Kidney (tissue), 14 donors: ENCODE measurements around the gene GRIA3. TPM values are rescaled to one million over a fixed set of nuclear protein-coding genes. Genes with fewer than 3 reads are reported as not detected.
A peak's percentile ranks its signal among the peaks of the same experiment; 100 is the strongest.

Source experiments
- DNase-seq, 5 donors: peaks; one replicate each; pipeline ENCODE4 v3.0.0-alpha.2; 2013 to 2020
- FAIRE-seq: peaks from 2 replicates; lab custom pipeline; 2012; peaks lifted over from hg19 to GRCh38; lab: Jason Lieb, UNC
- H3K27ac ChIP-seq, 2 donors: one replicate each; pipeline ENCODE4 v1.7.0; 2013; ENCODE audit warnings: low read depth in 2 of 2, low read length in 2 of 2, inconsistent platforms in 1 of 2
- H3K27me3 ChIP-seq: one replicate; pipeline ENCODE4 v1.7.1; 2013; ENCODE audit warnings: low read length, inconsistent platforms; ENCODE audit not compliant: control insufficient read depth, insufficient read depth
- H3K36me3 ChIP-seq, 3 donors: one replicate each; pipeline versions ENCODE4 v1.7.0 to v1.7.1; 2013; ENCODE audit warnings: low read length in 3 of 3, control low read depth in 1 of 3, inconsistent platforms in 1 of 3; ENCODE audit not compliant: insufficient read depth in 3 of 3, control insufficient read depth in 2 of 3
- H3K4me1 ChIP-seq, 3 donors: one replicate each; pipeline versions ENCODE4 v1.7.0 to v1.7.1; 2013; ENCODE audit warnings: low read length in 3 of 3, inconsistent platforms in 1 of 3, low read depth in 1 of 3; ENCODE audit not compliant: control insufficient read depth in 2 of 3, insufficient read depth in 2 of 3
- H3K4me3 ChIP-seq, 3 donors: one replicate each; pipeline versions ENCODE4 v1.7.0 to v1.8.1; 2013; ENCODE audit warnings: low read length in 3 of 3, control low read depth in 1 of 3, inconsistent platforms in 1 of 3
- H3K9ac ChIP-seq, 3 donors: one replicate each; pipeline versions ENCODE4 v1.7.0 to v1.7.1; 2013; ENCODE audit warnings: low read length in 3 of 3, control low read depth in 1 of 3, inconsistent platforms in 1 of 3
- H3K9me3 ChIP-seq, 3 donors: one replicate each; pipeline versions ENCODE4 v1.7.0 to v1.7.1; 2013; ENCODE audit warnings: low read length in 3 of 3, control low read depth in 1 of 3, inconsistent platforms in 1 of 3; ENCODE audit not compliant: control insufficient read depth in 2 of 3, insufficient read depth in 1 of 3
- intact Hi-C: fragments of 100-400 bp; cut with DNase I; formaldehyde crosslinking; loops from one replicate; pipeline ENCODE4 v1.11.1; 2022
- polyA plus RNA-seq: library from polyadenylated mRNA; stranded (reverse); fragments of 350-450 nt; fragmentation: Illumina TruSeq; extraction: RNeasy Lipid Tissue Mini Kit (QIAGEN cat#74804); gene quantifications from one replicate; pipeline ENCODE4 v1.2.3, GENCODE V29; 2014; ENCODE audit warnings: low read depth, low replicate concordance; ENCODE audit not compliant: insufficient read depth
- total RNA-seq: library from RNA; stranded (reverse); fragmentation: NEBNext Ultra II Directional; extraction: Animal tissue kit (Norgen Biotek cat#: 25700); gene quantifications from one replicate; pipeline ENCODE4 v1.2.1, GENCODE V29; 2021
- TF ChIP-seq, protein P1 (sequence below): IDR thresholded peaks from 3 replicates; pipeline ENCODE4 v1.5.1; 2012; ENCODE audit warnings: mild to moderate bottlenecking, moderate library complexity, borderline replicate concordance; ENCODE audit not compliant: insufficient read depth; ENCODE audit errors: extremely low read depth
- donor health status: control.
- donor health status: control.
- donor health status: control.
- donor health status: control.
- donor health status: control.
- donor health status: DM: yes; HTN: yes; CAD: no.
- donor health status: Normal renal cell carcinoma (clear cell type).

Gene GRIA3
- total and polyA plus RNA-seq, 2 donors from 2014 or later: 1.4 to 5.8 TPM

DNA sequence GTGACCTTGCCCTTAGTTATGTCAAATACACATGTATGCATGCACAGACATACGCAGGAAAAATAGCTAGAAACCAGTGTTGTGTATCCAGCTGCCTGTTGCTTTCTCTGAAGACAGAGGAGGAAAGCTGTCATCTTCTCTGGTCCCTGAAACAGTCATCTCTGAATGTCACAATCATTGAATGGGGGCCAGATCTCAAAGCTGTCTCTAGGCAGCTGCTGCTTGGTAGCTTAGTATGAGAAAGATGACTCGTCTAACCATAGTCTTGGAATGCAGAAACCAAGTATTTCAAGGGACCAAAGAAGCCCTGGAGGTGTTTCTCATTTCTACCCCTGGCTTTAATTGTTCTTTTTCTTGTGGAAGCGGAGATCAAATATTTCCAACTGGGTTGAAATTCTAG, 4.0 kb downstream of the GRIA3 start:
- H3K36me3 ChIP-seq: no peaks in the 10 kb centered on the region
- no peaks in the 10 kb centered on the region for H3K9me3 ChIP-seq
- peaks cover 6% of the 10 kb centered on the region for H3K27me3 ChIP-seq
- FAIRE-seq: no peak
- H3K4me1 ChIP-seq: no peaks in the 10 kb centered on the region
- intact Hi-C loops: no loop called here
- no peak overlapping the region for H3K9ac ChIP-seq
- DNase-seq: no peak
- no peak overlapping the region for H3K27ac ChIP-seq
- no peak overlapping the region for H3K4me3 ChIP-seq
- TF ChIP-seq, protein P1, sequence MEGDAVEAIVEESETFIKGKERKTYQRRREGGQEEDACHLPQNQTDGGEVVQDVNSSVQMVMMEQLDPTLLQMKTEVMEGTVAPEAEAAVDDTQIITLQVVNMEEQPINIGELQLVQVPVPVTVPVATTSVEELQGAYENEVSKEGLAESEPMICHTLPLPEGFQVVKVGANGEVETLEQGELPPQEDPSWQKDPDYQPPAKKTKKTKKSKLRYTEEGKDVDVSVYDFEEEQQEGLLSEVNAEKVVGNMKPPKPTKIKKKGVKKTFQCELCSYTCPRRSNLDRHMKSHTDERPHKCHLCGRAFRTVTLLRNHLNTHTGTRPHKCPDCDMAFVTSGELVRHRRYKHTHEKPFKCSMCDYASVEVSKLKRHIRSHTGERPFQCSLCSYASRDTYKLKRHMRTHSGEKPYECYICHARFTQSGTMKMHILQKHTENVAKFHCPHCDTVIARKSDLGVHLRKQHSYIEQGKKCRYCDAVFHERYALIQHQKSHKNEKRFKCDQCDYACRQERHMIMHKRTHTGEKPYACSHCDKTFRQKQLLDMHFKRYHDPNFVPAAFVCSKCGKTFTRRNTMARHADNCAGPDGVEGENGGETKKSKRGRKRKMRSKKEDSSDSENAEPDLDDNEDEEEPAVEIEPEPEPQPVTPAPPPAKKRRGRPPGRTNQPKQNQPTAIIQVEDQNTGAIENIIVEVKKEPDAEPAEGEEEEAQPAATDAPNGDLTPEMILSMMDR: no peak

DNA sequence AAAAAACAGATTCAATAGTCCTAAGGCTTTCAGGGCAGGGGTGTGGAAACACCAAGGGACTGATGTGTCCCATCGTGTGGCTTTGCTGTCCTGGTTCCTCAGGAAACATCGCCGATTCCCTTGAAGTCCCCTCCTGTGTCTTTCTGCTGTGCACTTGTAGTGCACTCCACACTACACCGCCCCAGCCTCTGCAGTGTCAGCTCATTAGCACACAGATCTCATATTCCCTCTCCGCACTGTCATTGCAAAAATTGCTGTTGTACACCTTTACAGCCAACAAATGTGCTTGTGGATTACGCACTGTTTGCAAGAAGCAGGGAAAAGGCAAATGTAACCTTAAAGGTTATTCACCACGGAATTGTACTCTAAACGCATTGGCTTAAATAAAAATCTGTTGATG, 5.3 kb downstream of the GRIA3 start:
- no peak overlapping the region for H3K4me3 ChIP-seq
- no peak overlapping the region for H3K9ac ChIP-seq
- H3K27ac ChIP-seq: no peak overlapping the region
- peaks cover 6% of the 10 kb centered on the region for H3K27me3 ChIP-seq
- TF ChIP-seq, protein P1: no peak
- DNase-seq (no peak), FAIRE-seq (no peak)
- H3K36me3 ChIP-seq: no peaks in the 10 kb centered on the region
- intact Hi-C loops: no loop called here
- no peaks in the 10 kb centered on the region for H3K9me3 ChIP-seq
- H3K4me1 ChIP-seq: peaks cover 0 to 5% (median 0%) of the 10 kb centered on the region in 3 donors

DNA sequence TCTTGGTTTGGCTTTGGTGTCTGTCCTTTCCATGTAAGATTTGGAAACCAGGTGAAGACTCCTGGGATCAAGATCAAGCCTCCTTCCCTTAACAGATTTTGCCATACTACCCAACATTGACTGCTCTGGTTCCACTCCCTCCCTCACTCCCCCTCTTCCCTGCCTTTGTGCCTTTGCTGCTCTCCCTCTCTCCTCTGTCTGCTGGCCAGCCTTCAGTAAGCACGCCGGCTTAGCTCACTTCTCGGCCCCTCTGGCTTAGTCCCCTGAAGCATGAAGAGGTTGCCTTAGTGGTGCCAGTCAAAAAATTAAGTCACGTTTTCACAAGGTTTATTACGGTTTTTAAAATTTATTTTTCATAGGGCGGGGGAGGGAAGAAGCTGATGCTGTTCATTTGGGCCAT, 6.0 kb downstream of the GRIA3 start:
- H3K4me1 ChIP-seq: peaks cover 0 to 5% (median 1%) of the 10 kb centered on the region in 3 donors
- FAIRE-seq (no peak), DNase-seq (peak in 3 of 5 donors; percentile 19 to 31 (median 22))
- intact Hi-C loops: no loop called here
- TF ChIP-seq, protein P1: no peak
- H3K27me3 ChIP-seq: peaks cover 6% of the 10 kb centered on the region
- H3K9me3 ChIP-seq: no peaks in the 10 kb centered on the region
- no peak overlapping the region for H3K27ac ChIP-seq
- no peak overlapping the region for H3K9ac ChIP-seq
- H3K36me3 ChIP-seq: no peaks in the 10 kb centered on the region
- H3K4me3 ChIP-seq: no peak overlapping the region

DNA sequence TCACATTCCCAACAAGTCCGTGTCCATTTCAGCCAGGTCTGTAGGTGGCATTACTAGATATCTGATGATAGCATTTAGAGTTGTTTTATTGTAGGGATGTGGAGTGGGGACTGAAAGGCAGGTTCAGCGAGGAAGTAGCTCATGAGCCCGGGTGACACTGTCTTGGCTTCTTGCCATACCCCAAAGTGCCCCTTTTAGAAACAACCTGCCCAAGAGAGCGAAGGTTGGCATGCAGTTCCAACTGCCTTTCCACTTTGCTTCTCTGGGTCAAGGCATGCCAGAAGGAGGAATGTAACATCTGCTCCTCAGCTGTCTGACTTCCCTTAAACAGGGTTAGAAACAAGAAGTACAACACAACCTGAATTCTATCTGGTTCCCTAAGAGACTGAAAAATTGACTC, 9.0 kb downstream of the GRIA3 start:
- no peak for FAIRE-seq
- DNase-seq: no peak

More for the DNA sequence above, 9.0 kb downstream of the GRIA3 start:
- Histone ChIP-seq H3K36me3 (no peaks in the 10 kb centered on the region), H3K4me1 (peaks cover 0 to 5% (median 2%) of the 10 kb centered on the region in 3 donors), H3K27me3 (no peaks in the 10 kb centered on the region), H3K27ac (no peak overlapping the region), H3K9me3 (no peaks in the 10 kb centered on the region), H3K9ac (no peak overlapping the region), H3K4me3 (no peak overlapping the region)
- TF ChIP-seq, protein P1: no peak
- intact Hi-C loops: no loop called here
